ENCODE measurements around the gene TOR4A. TPM values are rescaled to one million over a fixed set of nuclear protein-coding genes. Genes with fewer than 3 reads are reported as not detected.

The TOR4A gene
- total and polyA plus RNA-seq, 10 of the 15 experiments (the other 5 are each of a cell fraction or from before 2014, with no cell fraction given) = 2.0 to 19.9 (median 3.7) TPM

DNA sequence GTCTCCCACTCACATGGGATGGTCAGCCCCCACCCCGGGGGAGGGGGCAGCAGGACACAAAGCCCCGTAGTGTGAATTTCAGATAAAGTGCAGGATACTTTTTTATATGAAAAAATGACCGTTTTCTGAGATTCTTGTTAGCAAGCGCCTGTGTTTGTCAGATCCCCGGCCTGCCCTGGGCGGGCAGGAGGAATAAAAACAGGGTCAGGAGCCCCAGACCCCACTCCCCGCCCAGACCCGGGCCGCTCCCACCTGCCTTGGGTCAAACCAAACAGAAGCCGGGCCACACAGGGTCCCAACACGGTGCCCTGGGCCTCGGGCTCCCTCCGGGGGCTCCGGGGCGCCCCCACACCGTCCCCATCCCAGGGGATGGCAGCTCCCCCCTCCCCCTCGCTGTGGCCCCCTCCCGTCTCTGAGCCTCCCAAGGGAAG is 38.1 kb downstream of the TOR4A start:
- peaks cover under 1% of the 10 kb centered on the region for H3K4me1 ChIP-seq (ENCODE audit: control insufficient read depth, insufficient read depth, low read length)
- no peak overlapping the region for H3K9ac ChIP-seq (ENCODE audit: control insufficient read depth, insufficient read depth, low read length)
- no TSS peak for BruUV-seq (replicated peaks)
- ChIA-PET SMC1A (ENCODE audit: uncharacterized antibody, unreplicated experiment) (interaction anchor here (1.8 kb wide), 1 partner anchor 13 kb away, joined by 8 read pairs; the partner anchor contains the start of gene NRARP), POLR2A (interaction anchor here (1.0 to 2.2 kb wide), 7 partner anchors 8 to 97 kb away, joined by 3 to 19 read pairs (median 6); partner anchors contain the start of genes NRARP and TUBB4B), RAD21 (ENCODE audit: unreplicated experiment) (interaction anchor here (1.0 to 3.5 kb wide), 2 partner anchors 14 to 39 kb away, joined by 3 to 20 read pairs; partner anchors contain the start of gene NRARP), CTCF (interaction anchor here (0.6 to 1.6 kb wide), 2 partner anchors 13 to 15 kb away, joined by 3 to 9 read pairs; partner anchors contain the start of gene NRARP)
- ATAC-seq (peak; percentile 5; the same call in 2 of the 3 replicates), DNase-seq (ENCODE audit: low read depth, low spot score) (no peak), FAIRE-seq (no peak)
- H4K20me1 ChIP-seq (ENCODE audit: control insufficient read depth, insufficient read depth) = no peaks in the 10 kb centered on the region
- no peaks in the 10 kb centered on the region for H3K36me3 ChIP-seq (ENCODE audit: control insufficient read depth in 2 of 2, insufficient read depth in 2 of 2, low read length in 1 of 2)
- H3K27me3 ChIP-seq (replicated peaks in 1 of 2; ENCODE audit: control insufficient read depth in 2 of 2, insufficient read depth in 2 of 2, low read length in 1 of 2) = no peaks in the 10 kb centered on the region
- H3K79me2 ChIP-seq (ENCODE audit: control insufficient read depth, insufficient read depth, low read length) = no peaks in the 10 kb centered on the region
- in situ Hi-C loops (cut with MboI) = no loop called here
- no peak for TF ChIP-seq NRF1 (conservative IDR thresholded peaks at IDR 0.05; ENCODE audit: low read depth, low read length)
- no peak for TF ChIP-seq HCFC1 (IDR thresholded peaks at IDR 0.05; ENCODE audit: low read length)
- TF ChIP-seq RUNX3 (IDR thresholded peaks at IDR 0.05; ENCODE audit: low read length) = no peak
- no peak for TF ChIP-seq ZBED1 (IDR thresholded peaks at IDR 0.05; ENCODE audit: borderline replicate concordance)
- TF ChIP-seq, protein P1, sequence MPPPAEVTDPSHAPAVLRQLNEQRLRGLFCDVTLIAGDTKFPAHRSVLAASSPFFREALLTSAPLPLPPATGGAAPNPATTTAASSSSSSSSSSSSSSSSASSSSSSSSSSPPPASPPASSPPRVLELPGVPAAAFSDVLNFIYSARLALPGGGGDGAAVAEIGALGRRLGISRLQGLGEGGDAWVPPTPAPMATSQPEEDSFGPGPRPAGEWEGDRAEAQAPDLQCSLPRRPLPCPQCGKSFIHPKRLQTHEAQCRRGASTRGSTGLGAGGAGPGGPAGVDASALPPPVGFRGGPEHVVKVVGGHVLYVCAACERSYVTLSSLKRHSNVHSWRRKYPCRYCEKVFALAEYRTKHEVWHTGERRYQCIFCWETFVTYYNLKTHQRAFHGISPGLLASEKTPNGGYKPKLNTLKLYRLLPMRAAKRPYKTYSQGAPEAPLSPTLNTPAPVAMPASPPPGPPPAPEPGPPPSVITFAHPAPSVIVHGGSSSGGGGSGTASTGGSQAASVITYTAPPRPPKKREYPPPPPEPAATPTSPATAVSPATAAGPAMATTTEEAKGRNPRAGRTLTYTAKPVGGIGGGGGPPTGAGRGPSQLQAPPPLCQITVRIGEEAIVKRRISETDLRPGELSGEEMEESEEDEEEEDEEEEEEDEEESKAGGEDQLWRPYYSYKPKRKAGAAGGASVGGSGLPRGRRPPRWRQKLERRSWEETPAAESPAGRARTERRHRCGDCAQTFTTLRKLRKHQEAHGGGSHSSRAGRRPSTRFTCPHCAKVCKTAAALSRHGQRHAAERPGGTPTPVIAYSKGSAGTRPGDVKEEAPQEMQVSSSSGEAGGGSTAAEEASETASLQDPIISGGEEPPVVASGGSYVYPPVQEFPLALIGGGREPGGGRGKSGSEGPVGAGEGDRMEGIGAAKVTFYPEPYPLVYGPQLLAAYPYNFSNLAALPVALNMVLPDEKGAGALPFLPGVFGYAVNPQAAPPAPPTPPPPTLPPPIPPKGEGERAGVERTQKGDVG (CRISPR knock-in tag; IDR thresholded peaks at IDR 0.05) = no peak
- TF ChIP-seq, protein P2, sequence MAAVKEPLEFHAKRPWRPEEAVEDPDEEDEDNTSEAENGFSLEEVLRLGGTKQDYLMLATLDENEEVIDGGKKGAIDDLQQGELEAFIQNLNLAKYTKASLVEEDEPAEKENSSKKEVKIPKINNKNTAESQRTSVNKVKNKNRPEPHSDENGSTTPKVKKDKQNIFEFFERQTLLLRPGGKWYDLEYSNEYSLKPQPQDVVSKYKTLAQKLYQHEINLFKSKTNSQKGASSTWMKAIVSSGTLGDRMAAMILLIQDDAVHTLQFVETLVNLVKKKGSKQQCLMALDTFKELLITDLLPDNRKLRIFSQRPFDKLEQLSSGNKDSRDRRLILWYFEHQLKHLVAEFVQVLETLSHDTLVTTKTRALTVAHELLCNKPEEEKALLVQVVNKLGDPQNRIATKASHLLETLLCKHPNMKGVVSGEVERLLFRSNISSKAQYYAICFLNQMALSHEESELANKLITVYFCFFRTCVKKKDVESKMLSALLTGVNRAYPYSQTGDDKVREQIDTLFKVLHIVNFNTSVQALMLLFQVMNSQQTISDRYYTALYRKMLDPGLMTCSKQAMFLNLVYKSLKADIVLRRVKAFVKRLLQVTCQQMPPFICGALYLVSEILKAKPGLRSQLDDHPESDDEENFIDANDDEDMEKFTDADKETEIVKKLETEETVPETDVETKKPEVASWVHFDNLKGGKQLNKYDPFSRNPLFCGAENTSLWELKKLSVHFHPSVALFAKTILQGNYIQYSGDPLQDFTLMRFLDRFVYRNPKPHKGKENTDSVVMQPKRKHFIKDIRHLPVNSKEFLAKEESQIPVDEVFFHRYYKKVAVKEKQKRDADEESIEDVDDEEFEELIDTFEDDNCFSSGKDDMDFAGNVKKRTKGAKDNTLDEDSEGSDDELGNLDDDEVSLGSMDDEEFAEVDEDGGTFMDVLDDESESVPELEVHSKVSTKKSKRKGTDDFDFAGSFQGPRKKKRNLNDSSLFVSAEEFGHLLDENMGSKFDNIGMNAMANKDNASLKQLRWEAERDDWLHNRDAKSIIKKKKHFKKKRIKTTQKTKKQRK (IDR thresholded peaks at IDR 0.05; ENCODE audit: low read depth, low read length) = no peak
- TF ChIP-seq MEF2B (IDR thresholded peaks at IDR 0.05; ENCODE audit: partially characterized antibody, poor library complexity, severe bottlenecking) = no peak
- no peak for TF ChIP-seq ETV6 (conservative IDR thresholded peaks at IDR 0.05 in 1 of 2, IDR thresholded peaks at IDR 0.05 in 1 of 2; ENCODE audit: borderline replicate concordance in 1 of 2, low read depth in 1 of 2)
- H3K27ac ChIP-seq (ENCODE audit: control insufficient read depth, insufficient read depth) = no peak overlapping the region
- no peak overlapping the region for H3K4me2 ChIP-seq (ENCODE audit: control insufficient read depth, insufficient read depth)
- H3K9me3 ChIP-seq (replicated peaks; ENCODE audit: control insufficient read depth, insufficient read depth, low read length) = no peaks in the 10 kb centered on the region
- no peak overlapping the region for H2AFZ ChIP-seq (ENCODE audit: control insufficient read depth, low read depth, low read length)
- WGBS (ENCODE audit: insufficient coverage, insufficient replicate concordance, low lambda C conversion rate, missing lambda C conversion rate) = 40% methylated on average over 16 of the region's 18 CpGs
- no peak overlapping the region for H3K4me3 ChIP-seq
- intact Hi-C loops (cut with micrococcal nuclease; ENCODE audit: unreplicated experiment) = no loop called here

Data from GM12878 (cell line).